ENCODE data around the gene MOGAT2.

DNA sequence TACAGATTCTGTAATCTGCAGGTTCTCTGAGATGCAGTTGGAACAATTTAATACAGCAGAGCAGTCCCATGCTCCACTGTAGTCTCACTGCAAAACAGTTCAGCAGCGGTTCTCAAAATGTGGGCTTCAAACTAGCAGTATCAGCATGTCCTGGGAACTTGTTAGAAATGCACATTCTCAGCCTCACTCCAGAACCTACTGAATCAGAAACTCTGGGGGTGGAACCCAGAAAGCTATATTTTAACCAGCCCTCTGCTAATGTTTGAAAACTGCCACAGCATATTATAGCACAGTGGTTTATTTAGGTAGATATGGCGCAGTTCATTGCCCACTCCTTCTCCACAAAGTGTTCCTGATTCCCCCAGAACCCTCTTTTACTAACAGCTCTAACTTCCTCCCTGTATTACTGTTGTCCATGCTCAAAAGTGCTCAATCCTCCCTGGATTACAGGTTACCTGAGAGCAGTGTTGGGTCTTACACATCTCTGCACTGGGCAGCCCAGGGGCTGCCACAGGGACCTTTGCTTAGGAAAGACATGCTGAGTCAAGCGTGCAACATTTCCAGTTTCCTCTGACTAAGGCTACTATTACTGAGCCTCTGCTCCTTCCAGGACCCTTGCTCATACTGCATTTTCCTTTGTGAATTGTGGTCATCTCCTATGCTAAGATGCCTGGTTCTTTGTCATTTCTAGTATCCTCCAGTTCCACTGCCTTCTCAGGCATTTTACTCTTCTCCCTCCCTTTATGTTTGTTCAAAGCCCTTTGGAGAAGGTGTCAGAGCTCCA, 43.3 kb downstream of the MOGAT2 start:
- TF ChIP-seq, protein P1, sequence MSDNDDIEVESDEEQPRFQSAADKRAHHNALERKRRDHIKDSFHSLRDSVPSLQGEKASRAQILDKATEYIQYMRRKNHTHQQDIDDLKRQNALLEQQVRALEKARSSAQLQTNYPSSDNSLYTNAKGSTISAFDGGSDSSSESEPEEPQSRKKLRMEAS (IDR thresholded peaks at IDR 0.05; ENCODE audit: low read depth), result no peak
- TF ChIP-seq POLR2AphosphoS5 (IDR thresholded peaks at IDR 0.05; ENCODE audit: low read depth, low read length), result no peak
- TF ChIP-seq, protein P2, sequence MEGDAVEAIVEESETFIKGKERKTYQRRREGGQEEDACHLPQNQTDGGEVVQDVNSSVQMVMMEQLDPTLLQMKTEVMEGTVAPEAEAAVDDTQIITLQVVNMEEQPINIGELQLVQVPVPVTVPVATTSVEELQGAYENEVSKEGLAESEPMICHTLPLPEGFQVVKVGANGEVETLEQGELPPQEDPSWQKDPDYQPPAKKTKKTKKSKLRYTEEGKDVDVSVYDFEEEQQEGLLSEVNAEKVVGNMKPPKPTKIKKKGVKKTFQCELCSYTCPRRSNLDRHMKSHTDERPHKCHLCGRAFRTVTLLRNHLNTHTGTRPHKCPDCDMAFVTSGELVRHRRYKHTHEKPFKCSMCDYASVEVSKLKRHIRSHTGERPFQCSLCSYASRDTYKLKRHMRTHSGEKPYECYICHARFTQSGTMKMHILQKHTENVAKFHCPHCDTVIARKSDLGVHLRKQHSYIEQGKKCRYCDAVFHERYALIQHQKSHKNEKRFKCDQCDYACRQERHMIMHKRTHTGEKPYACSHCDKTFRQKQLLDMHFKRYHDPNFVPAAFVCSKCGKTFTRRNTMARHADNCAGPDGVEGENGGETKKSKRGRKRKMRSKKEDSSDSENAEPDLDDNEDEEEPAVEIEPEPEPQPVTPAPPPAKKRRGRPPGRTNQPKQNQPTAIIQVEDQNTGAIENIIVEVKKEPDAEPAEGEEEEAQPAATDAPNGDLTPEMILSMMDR (IDR thresholded peaks at IDR 0.05), result no peak

All from SK-N-SH (cell line).